ENCODE results near the gene FAM83F. TPM values are rescaled to one million over a fixed set of nuclear protein-coding genes. Genes with fewer than 3 reads are reported as not detected.

FAM83F gene
- polyA plus RNA-seq, 2 of the 4 experiments (the other 2 are of a cell fraction), result not detected

DNA sequence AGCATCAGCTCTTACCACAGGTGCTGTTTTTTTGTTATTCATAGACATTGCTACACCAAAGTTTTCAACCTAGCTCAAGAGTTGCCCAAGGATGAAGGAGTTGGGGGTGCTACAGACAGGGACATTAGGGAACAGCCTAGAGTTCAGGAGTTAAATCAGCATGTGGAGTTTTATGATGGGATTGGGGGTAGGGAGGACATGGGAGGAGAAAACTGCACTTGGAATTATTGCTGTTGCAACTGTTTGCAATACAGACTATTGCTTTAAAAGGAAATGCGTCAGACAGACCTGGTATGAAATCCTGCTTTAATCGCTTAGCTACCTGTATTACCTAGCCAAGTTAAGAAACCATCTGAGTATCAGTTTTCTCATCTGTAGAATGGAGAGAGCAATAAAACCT lies 28.3 kb upstream of the FAM83F start:
- TF ChIP-seq KDM5A (IDR thresholded peaks at IDR 0.05) (no peak), ZC3H11A (IDR thresholded peaks at IDR 0.05) (no peak), MAZ (IDR thresholded peaks at IDR 0.05; ENCODE audit: borderline replicate concordance, low read depth, low read length) (no peak), SREBF2 (IDR thresholded peaks at IDR 0.05) (no peak), NR3C1 (IDR thresholded peaks at IDR 0.05) (no peak)
- TF ChIP-seq, protein P1, sequence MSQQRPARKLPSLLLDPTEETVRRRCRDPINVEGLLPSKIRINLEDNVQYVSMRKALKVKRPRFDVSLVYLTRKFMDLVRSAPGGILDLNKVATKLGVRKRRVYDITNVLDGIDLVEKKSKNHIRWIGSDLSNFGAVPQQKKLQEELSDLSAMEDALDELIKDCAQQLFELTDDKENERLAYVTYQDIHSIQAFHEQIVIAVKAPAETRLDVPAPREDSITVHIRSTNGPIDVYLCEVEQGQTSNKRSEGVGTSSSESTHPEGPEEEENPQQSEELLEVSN (IDR thresholded peaks at IDR 0.05; ENCODE audit: borderline replicate concordance, low read depth), result no peak
- Histone ChIP-seq H3K4me2 (no peak overlapping the region), H3K9me3 (no peaks in the 10 kb centered on the region), H3K27ac (no peak overlapping the region), H3K4me1 (no peaks in the 10 kb centered on the region), H3K4me3 (no peak overlapping the region)
- ATAC-seq (no peak), DNase-seq (ENCODE audit: low read depth in 1 of 2, low spot score in 1 of 2) (no peak), FAIRE-seq (no peak)
- 68% methylated on average over 2 of the region's 2 CpGs for WGBS (ENCODE audit: missing lambda C conversion rate)
- ChIA-PET CTCF (no interaction called here), POLR2A (no interaction called here)

- no peak for ATAC-seq
- CTCF ChIA-PET, result no interaction called here
- Histone ChIP-seq H3K4me1 (no peaks in the 10 kb centered on the region), H3K9me3 (no peaks in the 10 kb centered on the region), H3K4me3 (no peak overlapping the region), H3K4me2 (no peak overlapping the region), H3K27ac (no peak overlapping the region)
- peak in 1 of 2 experiments; percentile 11 for DNase-seq (ENCODE audit: low read depth in 1 of 2, low spot score in 1 of 2)
- POLR2A ChIA-PET, result no interaction called here
- TF ChIP-seq NFE2L2 (conservative IDR thresholded peaks at IDR 0.05; ENCODE audit: low read length), result no peak
- no peak for TF ChIP-seq NPAS2 (CRISPR knock-in tag; IDR thresholded peaks at IDR 0.05; ENCODE audit: borderline replicate concordance)
- TF ChIP-seq, protein P2, sequence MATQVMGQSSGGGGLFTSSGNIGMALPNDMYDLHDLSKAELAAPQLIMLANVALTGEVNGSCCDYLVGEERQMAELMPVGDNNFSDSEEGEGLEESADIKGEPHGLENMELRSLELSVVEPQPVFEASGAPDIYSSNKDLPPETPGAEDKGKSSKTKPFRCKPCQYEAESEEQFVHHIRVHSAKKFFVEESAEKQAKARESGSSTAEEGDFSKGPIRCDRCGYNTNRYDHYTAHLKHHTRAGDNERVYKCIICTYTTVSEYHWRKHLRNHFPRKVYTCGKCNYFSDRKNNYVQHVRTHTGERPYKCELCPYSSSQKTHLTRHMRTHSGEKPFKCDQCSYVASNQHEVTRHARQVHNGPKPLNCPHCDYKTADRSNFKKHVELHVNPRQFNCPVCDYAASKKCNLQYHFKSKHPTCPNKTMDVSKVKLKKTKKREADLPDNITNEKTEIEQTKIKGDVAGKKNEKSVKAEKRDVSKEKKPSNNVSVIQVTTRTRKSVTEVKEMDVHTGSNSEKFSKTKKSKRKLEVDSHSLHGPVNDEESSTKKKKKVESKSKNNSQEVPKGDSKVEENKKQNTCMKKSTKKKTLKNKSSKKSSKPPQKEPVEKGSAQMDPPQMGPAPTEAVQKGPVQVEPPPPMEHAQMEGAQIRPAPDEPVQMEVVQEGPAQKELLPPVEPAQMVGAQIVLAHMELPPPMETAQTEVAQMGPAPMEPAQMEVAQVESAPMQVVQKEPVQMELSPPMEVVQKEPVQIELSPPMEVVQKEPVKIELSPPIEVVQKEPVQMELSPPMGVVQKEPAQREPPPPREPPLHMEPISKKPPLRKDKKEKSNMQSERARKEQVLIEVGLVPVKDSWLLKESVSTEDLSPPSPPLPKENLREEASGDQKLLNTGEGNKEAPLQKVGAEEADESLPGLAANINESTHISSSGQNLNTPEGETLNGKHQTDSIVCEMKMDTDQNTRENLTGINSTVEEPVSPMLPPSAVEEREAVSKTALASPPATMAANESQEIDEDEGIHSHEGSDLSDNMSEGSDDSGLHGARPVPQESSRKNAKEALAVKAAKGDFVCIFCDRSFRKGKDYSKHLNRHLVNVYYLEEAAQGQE (IDR thresholded peaks at IDR 0.05), result no peak
- no peak for FAIRE-seq
- WGBS (ENCODE audit: missing lambda C conversion rate), result 46% methylated on average over 9 of the region's 9 CpGs
Measured at GRCh38 chr22:39967103-39967829, 27.5 kb upstream of the FAM83F start.

- Histone ChIP-seq H3K27ac (no peak overlapping the region), H3K4me1 (no peaks in the 10 kb centered on the region), H3K4me3 (no peak overlapping the region), H3K4me2 (no peak overlapping the region), H3K9me3 (no peaks in the 10 kb centered on the region)
- WGBS (ENCODE audit: missing lambda C conversion rate), result 64% methylated on average over 18 of the region's 20 CpGs
- ATAC-seq (no peak), FAIRE-seq (no peak), DNase-seq (ENCODE audit: low read depth in 1 of 2, low spot score in 1 of 2) (no peak)
- ChIA-PET CTCF (interaction anchor here (0.9 kb wide), 2 partner anchors 9 to 12 kb away, joined by 3 read pairs; no protein-coding TSS in a partner anchor), POLR2A (no interaction called here)
- TF ChIP-seq TP53 (CRISPR knock-in tag; IDR thresholded peaks at IDR 0.05), result no peak
- no peak for TF ChIP-seq CEBPB (IDR thresholded peaks at IDR 0.05)
- TF ChIP-seq ZNF302 (CRISPR knock-in tag; IDR thresholded peaks at IDR 0.05), result no peak
- no peak for TF ChIP-seq HMGXB4 (CRISPR knock-in tag; IDR thresholded peaks at IDR 0.05; ENCODE audit: borderline replicate concordance)
- TF ChIP-seq HDAC2 (IDR thresholded peaks at IDR 0.05), result no peak
- TF ChIP-seq SMC3 (IDR thresholded peaks at IDR 0.05), result no peak
- TF ChIP-seq JUN (IDR thresholded peaks at IDR 0.05), result no peak
- TF ChIP-seq JUNB (IDR thresholded peaks at IDR 0.05), result no peak
Measured at GRCh38 chr22:39967996-39968972, 26.5 kb upstream of the FAM83F start.
